HepG2 (cell line): ENCODE measurements around the gene STXBP2. TPM values are rescaled to one million over a fixed set of nuclear protein-coding genes. Genes with fewer than 3 reads are reported as not detected.

Experiments used
- CTCF ChIP-seq: sonication (generic); formaldehyde crosslinking; IDR thresholded peaks from 2 replicates; pipeline ENCODE4 v1.5.0; 2020; ENCODE audit warnings: mild to moderate bottlenecking, missing genetic modification reagents, moderate library complexity
- GATAD1 ChIP-seq: IDR thresholded peaks from 2 replicates; pipeline ENCODE4 v1.6.1; 2016; ENCODE audit warnings: missing genetic modification reagents, missing compliant biosample characterization
- HNF1A ChIP-seq, 2 experiments: sonication (generic) in 1 of 2; formaldehyde crosslinking in 1 of 2; IDR thresholded peaks; 2 replicates each; pipeline versions ENCODE4 v1.4.0 to v1.6.1; 2016 to 2020; ENCODE audit warnings: borderline replicate concordance in 1 of 2, low read depth in 1 of 2, mild to moderate bottlenecking in 1 of 2, missing genetic modification reagents in 1 of 2
- IRF2 ChIP-seq: IDR thresholded peaks from 2 replicates; pipeline ENCODE4 v1.6.1; 2018; ENCODE audit warnings: missing genetic modification reagents, missing compliant biosample characterization
- NKX3-1 ChIP-seq: sonication (generic); formaldehyde crosslinking; IDR thresholded peaks from 2 replicates; pipeline ENCODE4 v1.5.0; 2020; ENCODE audit warnings: missing genetic modification reagents
- PCBP1 ChIP-seq: fragments of 200-400 bp; formaldehyde crosslinking; IDR thresholded peaks from 2 replicates; pipeline ENCODE4 v1.6.1; 2017; ENCODE audit warnings: mild to moderate bottlenecking, low read depth, low read length, borderline replicate concordance
- PLSCR1 ChIP-seq: sonication (generic); formaldehyde crosslinking; IDR thresholded peaks from 2 replicates; pipeline ENCODE4 v1.5.0; 2020; ENCODE audit warnings: missing genetic modification reagents, mild to moderate bottlenecking, borderline replicate concordance
- THRA ChIP-seq: sonication (generic); formaldehyde crosslinking; IDR thresholded peaks from 2 replicates; pipeline ENCODE4 v1.4.0; 2020; ENCODE audit warnings: missing genetic modification reagents, borderline replicate concordance
- ZBTB8A ChIP-seq: sonication (generic); formaldehyde crosslinking; IDR thresholded peaks from 2 replicates; pipeline ENCODE4 v1.4.0; 2020; ENCODE audit warnings: mild to moderate bottlenecking, low read depth, missing genetic modification reagents, borderline replicate concordance
- ZNF260 ChIP-seq: sonication (generic); formaldehyde crosslinking; IDR thresholded peaks from 2 replicates; pipeline ENCODE4 v1.4.0; 2020; ENCODE audit warnings: missing genetic modification reagents, low read depth, mild to moderate bottlenecking, borderline replicate concordance
- ZNF333 ChIP-seq: sonication (generic); formaldehyde crosslinking; IDR thresholded peaks from 2 replicates; pipeline ENCODE4 v1.4.0; 2020; ENCODE audit warnings: mild to moderate bottlenecking, missing genetic modification reagents, borderline replicate concordance
- ZZZ3 ChIP-seq: sonication (generic); formaldehyde crosslinking; IDR thresholded peaks from 2 replicates; pipeline ENCODE4 v1.4.0; 2020; ENCODE audit warnings: missing genetic modification reagents, mild to moderate bottlenecking, borderline replicate concordance
- polyA plus RNA-seq, 8 experiments: library from polyadenylated mRNA; depleted of rRNA in 3 of 8; stranded (reverse) in 7 of 8; unstranded in 1 of 8; fragments of >200 nt; fragmentation: Illumina TruSeq in 4 of 8; extraction: Trizol in 4 of 8; gene quantifications; 2 replicates each; pipeline versions ENCODE4 v1.2.1 to v1.2.3, GENCODE V29; 2011 to 2016; ENCODE audit warnings: low read depth in 4 of 8, missing spikeins in 1 of 8, mixed read lengths in 1 of 8; ENCODE audit not compliant: insufficient read depth in 1 of 8
- total RNA-seq, 5 experiments: library from RNA; depleted of rRNA; stranded (reverse); fragments of >200 nt; fragmentation: Illumina TruSeq; extraction: Trizol; gene quantifications; 2 replicates each; pipeline ENCODE4 v1.2.3, GENCODE V29; 2016; ENCODE audit warnings: low read depth in 1 of 5

STXBP2 gene
- total and polyA plus RNA-seq, 2 of the 13 experiments (the other 11 are each of a cell fraction or from before 2014, with no cell fraction given): 22.8 to 40.1 TPM

- TF ChIP-seq IRF2 (CRISPR knock-in tag) (peak; percentile 33; the same call in 1 of the 2 replicates), THRA (CRISPR knock-in tag) (no peak), ZZZ3 (CRISPR knock-in tag) (no peak), PCBP1 (no peak), ZBTB8A (no peak), GATAD1 (CRISPR knock-in tag) (peak; percentile 44), PLSCR1 (no peak), NKX3-1 (CRISPR knock-in tag) (no peak), ZNF333 (CRISPR knock-in tag) (no peak), ZNF260 (CRISPR knock-in tag) (no peak), CTCF (CRISPR knock-in tag) (no peak), HNF1A (IDR thresholded peaks at IDR 0.05; ENCODE audit: low read depth) (no peak), HNF1A (CRISPR knock-in tag; IDR thresholded peaks at IDR 0.05; ENCODE audit: borderline replicate concordance) (no peak)
These were observed at the start of gene STXBP2 (continued) for GRCh38 chr19:7636691-7637373.
